Stimulated activated CD4-positive, alpha-beta T cell treated with anti-CD3 and anti-CD28 coated beads, Interleukin-4, amount 100 ng/mL, for 48 hours (primary cell): Measurements from ENCODE around the gene LRRC58.

ENCODE experiments used
- DNase-seq, 2 donors: peaks; one replicate each; pipeline ENCODE4 v3.0.0-alpha.2; 2020; ENCODE audit warnings: low read depth in 2 of 2

LRRC58 gene

GRCh38 chr3:120276767-120277166 lies 72.4 kb downstream of the LRRC58 start:
- no peak for DNase-seq

- no peak for DNase-seq
Measured at GRCh38 chr3:120275618-120276017, 73.5 kb downstream of the LRRC58 start.

DNA sequence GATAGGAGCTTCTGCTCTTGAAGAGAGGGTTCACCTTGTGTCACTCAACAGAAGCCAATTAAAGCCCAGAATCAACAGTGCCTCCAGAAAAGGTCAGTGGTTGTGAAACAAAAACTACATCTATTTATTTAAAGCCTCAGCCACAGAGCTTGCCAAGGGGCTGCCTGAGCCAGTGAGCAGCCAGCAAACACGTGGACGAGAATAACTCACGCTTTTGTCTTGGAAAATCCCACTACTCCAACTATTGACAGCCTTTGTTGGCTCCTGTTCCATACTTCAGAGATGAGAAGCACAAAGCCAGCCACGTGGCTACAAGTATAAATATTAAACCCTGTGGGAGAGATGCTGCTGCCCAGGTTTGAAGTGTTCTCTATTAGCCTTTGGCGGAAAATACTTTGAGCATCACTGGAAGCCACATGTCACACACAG lies 74.4 kb downstream of the LRRC58 start:
- DNase-seq: no peak
